Endothelial cell of umbilical vein (primary cell): ENCODE data around the gene MRNIP. TPM values are rescaled to one million over a fixed set of nuclear protein-coding genes. Genes with fewer than 3 reads are reported as not detected.

Experiments
- BruUV-seq: library from RNA; stranded (reverse); fragments of 400-500 nt; replicated peaks from 2 replicates; lab custom pipeline; 2021; lab: Mats Ljungman, UMichigan
- CTCF ChIA-PET: fragments of 300-600, 350-600 bp; sonication (Branson Sonifier 250); formaldehyde crosslinking; loops from one replicate; lab custom pipeline; 2021; ENCODE audit warnings: antibody characterized with exemption, inconsistent platforms; lab: Charles Lee
- POLR2A ChIA-PET: fragments of 300-600, 350-600 bp; sonication (Branson Sonifier 250); formaldehyde crosslinking; loops from one replicate; lab custom pipeline; 2021; ENCODE audit warnings: antibody characterized with exemption, inconsistent platforms; lab: Charles Lee
- DNase-seq: peaks from one replicate; pipeline ENCODE4 v3.0.0-alpha.2; 2011; ENCODE audit warnings: low read depth, low spot score
- FAIRE-seq: peaks from 2 replicates; lab custom pipeline; 2011; peaks lifted over from hg19 to GRCh38; lab: Jason Lieb, UNC
- H2AFZ ChIP-seq: 2 replicates; pipeline ENCODE4 v1.6.0; 2012; ENCODE audit warnings: low read depth, low read length, control low read depth, inconsistent platforms
- H3K27ac ChIP-seq: 2 replicates; pipeline ENCODE4 v1.5.1; 2011; ENCODE audit warnings: low read depth, mild to moderate bottlenecking, control low read depth, low read length, moderate library complexity; ENCODE audit not compliant: insufficient read depth
- H3K27me3 ChIP-seq, 2 experiments: 2 replicates each; pipeline versions ENCODE4 v1.6.0 to v1.6.1; 2011; ENCODE audit warnings: low read length in 2 of 2, mixed read lengths in 1 of 2; ENCODE audit not compliant: control insufficient read depth in 2 of 2, insufficient read depth in 2 of 2
- H3K36me3 ChIP-seq, 2 experiments: 2 replicates in 1 of 2; 3 replicates in 1 of 2; pipeline ENCODE4 v1.5.1; 2011; ENCODE audit warnings: low read length in 2 of 2, mild to moderate bottlenecking in 1 of 2, moderate library complexity in 1 of 2; ENCODE audit not compliant: control insufficient read depth in 2 of 2, insufficient read depth in 2 of 2; ENCODE audit errors: extremely low read depth in 1 of 2
- H3K4me1 ChIP-seq: 3 replicates; pipeline ENCODE4 v1.5.1; 2011; ENCODE audit warnings: mild to moderate bottlenecking, low read length; ENCODE audit not compliant: control insufficient read depth, insufficient read depth; ENCODE audit errors: extremely low read depth
- H3K4me2 ChIP-seq: 2 replicates; pipeline ENCODE4 v1.6.1; 2011; ENCODE audit warnings: low read length, control low read depth, mixed read lengths; ENCODE audit not compliant: insufficient read depth
- H3K4me3 ChIP-seq, 3 experiments: fragments of 200-600 bp in 1 of 3; sonication (generic), shearing (Covaris generic) in 1 of 3; replicated peaks in 1 of 3; 2 replicates each; pipeline ENCODE4 v1.5.1; 2011 to 2016; ENCODE audit warnings: control low read depth in 3 of 3, low read length in 3 of 3, mild to moderate bottlenecking in 2 of 3, inconsistent platforms in 1 of 3, low read depth in 1 of 3, moderate library complexity in 1 of 3; ENCODE audit not compliant: insufficient read depth in 1 of 3
- H3K79me2 ChIP-seq: 2 replicates; pipeline ENCODE4 v1.6.0; 2012; ENCODE audit warnings: low read length, inconsistent platforms; ENCODE audit not compliant: control insufficient read depth, insufficient read depth
- H3K9ac ChIP-seq: replicated peaks from 2 replicates; pipeline ENCODE3; 2011; ENCODE audit warnings: low read length, control low read depth; ENCODE audit not compliant: insufficient read depth; ENCODE audit errors: extremely low read depth
- H3K9me1 ChIP-seq: replicated peaks from 3 replicates; pipeline ENCODE4 v1.6.0; 2011; ENCODE audit warnings: mild to moderate bottlenecking, low read length; ENCODE audit not compliant: control insufficient read depth, insufficient read depth; ENCODE audit errors: extremely low read depth
- H3K9me3 ChIP-seq: replicated peaks from 2 replicates; pipeline ENCODE4 v1.5.1; 2012; ENCODE audit warnings: low read length, inconsistent platforms; ENCODE audit not compliant: control insufficient read depth, insufficient read depth
- H4K20me1 ChIP-seq: replicated peaks from 2 replicates; pipeline ENCODE3; 2011; ENCODE audit warnings: mild to moderate bottlenecking, low read length; ENCODE audit not compliant: control insufficient read depth, insufficient read depth; ENCODE audit errors: extremely low read depth
- EZH2 ChIP-seq: IDR thresholded peaks from 2 replicates; pipeline ENCODE4 v1.6.1; 2012; ENCODE audit warnings: borderline replicate concordance, low read depth, mild to moderate bottlenecking, moderate library complexity, low read length, inconsistent platforms; ENCODE audit not compliant: severe bottlenecking
- FOS ChIP-seq: IDR thresholded peaks from 2 replicates; pipeline ENCODE4 v1.6.1; 2011; ENCODE audit warnings: mild to moderate bottlenecking, low read length, moderate library complexity, borderline replicate concordance; ENCODE audit not compliant: insufficient read depth
- GATA2 ChIP-seq: IDR thresholded peaks from 2 replicates; pipeline ENCODE4 v1.7.0; 2011; ENCODE audit warnings: low read depth, mild to moderate bottlenecking, moderate library complexity, mixed read lengths, low read length; ENCODE audit not compliant: insufficient read length, insufficient read depth
- JUN ChIP-seq: IDR thresholded peaks from 2 replicates; pipeline ENCODE4 v1.6.1; 2011; ENCODE audit warnings: borderline replicate concordance, low read depth; ENCODE audit not compliant: insufficient read length, insufficient read depth
- MYC ChIP-seq: IDR thresholded peaks from one replicate; pipeline ENCODE4 v1.6.1; 2011; ENCODE audit warnings: mild to moderate bottlenecking, low read depth, low read length
- POLR2A ChIP-seq: IDR thresholded peaks from 2 replicates; pipeline ENCODE4 v1.6.1; 2012; ENCODE audit warnings: low read depth, mild to moderate bottlenecking, control low read depth, low read length
- POLR2AphosphoS5 ChIP-seq: IDR thresholded peaks from 2 replicates; pipeline ENCODE4 v1.6.1; 2012; ENCODE audit warnings: low read depth, mild to moderate bottlenecking, control low read depth, low read length, moderate library complexity; ENCODE audit not compliant: insufficient read depth
- dilution Hi-C: fragments of 300-500 bp; cut with MboI; formaldehyde crosslinking; loops from one replicate; pipeline ENCODE4 v1.15.0; 2019; ENCODE audit warnings: low sequenced_read_pairs; ENCODE audit not compliant: extremely low pct_ligation_motif_present
- intact Hi-C: fragments of 100-400 bp; cut with micrococcal nuclease; formaldehyde crosslinking; loops from one replicate; pipeline ENCODE4 v1.10.0; 2022
- polyA plus RNA-seq, 4 experiments: library from polyadenylated mRNA; depleted of rRNA in 3 of 4; stranded (reverse) in 3 of 4; unstranded in 1 of 4; fragments of >200 nt; gene quantifications; 2 replicates each; pipeline versions ENCODE4 v1.2.1 to v1.2.3, GENCODE V29; 2011 to 2012; ENCODE audit warnings: missing spikeins in 1 of 4
- total RNA-seq: library from RNA; stranded (reverse); gene quantifications from 2 replicates; pipeline ENCODE4 v1.2.3, GENCODE V29; 2021
- TF ChIP-seq, protein P1 (sequence below): IDR thresholded peaks from 2 replicates; pipeline ENCODE4 v1.6.1; 2011; ENCODE audit not compliant: insufficient read depth, insufficient read length

The MRNIP gene
- total and polyA plus RNA-seq, 2 donors (not counting 3 experiments of a cell fraction or from before 2014, with no cell fraction given), result 17.1 to 19.1 TPM

DNA sequence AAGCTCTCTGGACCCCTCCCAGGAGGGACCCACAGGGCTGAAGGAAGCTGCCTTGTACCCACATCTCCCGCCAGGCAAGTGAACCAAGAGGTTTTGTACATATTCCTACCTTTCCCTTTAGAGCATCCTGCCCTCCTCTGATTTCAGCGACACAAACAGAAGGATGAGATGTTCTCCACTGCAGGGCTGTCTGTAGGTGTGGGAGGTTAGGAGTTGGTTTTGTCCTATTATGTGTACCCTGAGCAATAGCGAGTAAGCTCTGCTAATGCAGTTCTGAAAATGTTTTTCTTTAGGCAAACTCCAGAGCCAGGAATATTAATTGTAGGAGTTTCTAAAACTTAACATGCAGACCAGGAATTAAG lies 24.9 kb downstream of the MRNIP start:
- ChIA-PET CTCF (interaction anchor here (1.5 kb wide), 1 partner anchor 32 kb away, joined by 3 read pairs; no protein-coding TSS in a partner anchor), POLR2A (no interaction called here)
- no peak overlapping the region for H3K9ac ChIP-seq
- no peaks in the 10 kb centered on the region for H3K9me1 ChIP-seq
- dilution Hi-C loops (no loop called here), intact Hi-C loops (no loop called here)
- DNase-seq (no peak), FAIRE-seq (no peak)
- TF ChIP-seq, protein P1, sequence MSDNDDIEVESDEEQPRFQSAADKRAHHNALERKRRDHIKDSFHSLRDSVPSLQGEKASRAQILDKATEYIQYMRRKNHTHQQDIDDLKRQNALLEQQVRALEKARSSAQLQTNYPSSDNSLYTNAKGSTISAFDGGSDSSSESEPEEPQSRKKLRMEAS, result no peak
- TF ChIP-seq GATA2, result no peak
- no peak for TF ChIP-seq POLR2AphosphoS5
- H3K4me2 ChIP-seq, result no peak overlapping the region
- H3K4me1 ChIP-seq, result no peaks in the 10 kb centered on the region
- no TSS peak for BruUV-seq
- H3K36me3 ChIP-seq, result peaks cover 15 to 65% of the 10 kb centered on the region in 2 experiments
- no peak overlapping the region for H2AFZ ChIP-seq
- H4K20me1 ChIP-seq, result no peaks in the 10 kb centered on the region
- H3K79me2 ChIP-seq, result peaks cover 2% of the 10 kb centered on the region
- H3K9me3 ChIP-seq, result no peaks in the 10 kb centered on the region
- no peaks in the 10 kb centered on the region for H3K27me3 ChIP-seq
- H3K4me3 ChIP-seq, result no peak overlapping the region
- H3K27ac ChIP-seq, result no peak overlapping the region

DNA sequence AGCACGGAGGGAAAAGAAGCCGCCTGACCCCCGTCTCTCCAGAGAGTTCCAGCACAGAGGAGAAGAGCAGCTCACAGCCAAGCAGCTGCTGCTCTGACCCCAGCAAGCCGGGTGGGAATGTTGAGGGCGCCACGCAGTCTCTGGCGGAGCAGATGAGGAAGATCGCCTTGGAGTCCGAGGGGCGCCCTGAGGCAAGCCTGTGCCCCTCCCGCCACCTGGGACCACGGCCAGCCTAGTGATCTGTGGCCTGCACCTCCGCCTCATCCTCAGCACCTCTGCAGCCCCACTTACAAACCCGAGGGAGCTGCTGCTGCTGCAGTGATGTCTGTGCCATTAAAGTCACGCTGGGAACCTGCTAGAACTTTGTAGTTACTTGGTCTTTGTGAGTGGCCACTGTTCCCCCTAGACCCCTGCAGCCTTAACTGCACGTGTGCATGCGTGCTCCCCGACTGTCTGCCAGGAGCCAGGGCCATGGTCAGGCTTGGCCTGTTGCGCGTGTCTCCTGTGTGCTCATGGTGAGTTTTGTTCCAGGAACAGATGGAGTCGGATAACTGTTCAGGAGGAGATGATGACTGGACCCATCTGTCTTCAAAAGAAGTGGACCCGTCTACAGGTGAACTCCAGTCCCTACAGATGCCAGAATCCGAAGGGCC lies 25.4 kb downstream of the MRNIP start:
- Histone ChIP-seq H3K4me3 (no peak overlapping the region), H2AFZ (no peak overlapping the region), H3K9me1 (no peaks in the 10 kb centered on the region), H3K4me1 (no peaks in the 10 kb centered on the region), H3K9me3 (no peaks in the 10 kb centered on the region), H3K79me2 (peaks cover 2% of the 10 kb centered on the region), H3K4me2 (no peak overlapping the region), H3K9ac (no peak overlapping the region), H3K27ac (no peak overlapping the region), H3K27me3 (no peaks in the 10 kb centered on the region), H3K36me3 (peaks cover 15 to 65% of the 10 kb centered on the region in 2 experiments), H4K20me1 (no peaks in the 10 kb centered on the region)
- DNase-seq, result no peak
- dilution Hi-C loops, result no loop called here
- no TSS peak for BruUV-seq
- ChIA-PET CTCF (interaction anchor here (1.5 kb wide), 1 partner anchor 31 kb away, joined by 3 read pairs; no protein-coding TSS in a partner anchor), POLR2A (interaction anchor here (1.1 kb wide), 1 partner anchor 12 kb away, joined by 3 read pairs; the partner anchor contains the start of gene SQSTM1)
- intact Hi-C loops, result no loop called here
- no peak for FAIRE-seq
- no peak for TF ChIP-seq MYC
- TF ChIP-seq JUN, result no peak
- TF ChIP-seq, protein P1, result no peak
- no peak for TF ChIP-seq EZH2
- TF ChIP-seq POLR2A, result no peak
- no peak for TF ChIP-seq FOS
- TF ChIP-seq GATA2, result no peak
- no peak for TF ChIP-seq POLR2AphosphoS5
